Measurements from ENCODE around the gene PHF2. TPM values are rescaled to one million over a fixed set of nuclear protein-coding genes. Genes with fewer than 3 reads are reported as not detected.
A peak's percentile ranks its signal among the peaks of the same experiment; 100 is the strongest.

PHF2 gene
- total RNA-seq, 1 experiment from 2014 or later, result 22.2 TPM

DNA sequence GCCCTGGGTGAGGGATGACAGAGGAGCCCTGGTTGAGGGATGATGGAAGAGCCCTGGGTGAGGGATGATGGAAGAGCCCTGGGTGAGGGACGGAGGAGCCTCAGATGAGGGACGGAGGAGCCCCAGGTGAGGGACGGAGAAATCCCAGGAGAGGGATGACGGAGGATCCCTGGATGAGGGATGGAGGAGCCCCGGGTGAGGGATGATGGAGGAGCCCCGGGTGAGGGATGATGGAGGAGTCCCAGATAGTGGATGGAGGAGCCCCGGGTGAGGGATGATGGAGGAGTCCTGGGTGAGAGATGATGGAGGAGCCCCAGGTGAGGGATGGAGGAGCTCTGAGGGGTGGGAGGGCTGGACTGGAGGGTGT lies 10.9 kb downstream of the PHF2 start:
- no peak for DNase-seq (ENCODE audit: low spot score)

DNA sequence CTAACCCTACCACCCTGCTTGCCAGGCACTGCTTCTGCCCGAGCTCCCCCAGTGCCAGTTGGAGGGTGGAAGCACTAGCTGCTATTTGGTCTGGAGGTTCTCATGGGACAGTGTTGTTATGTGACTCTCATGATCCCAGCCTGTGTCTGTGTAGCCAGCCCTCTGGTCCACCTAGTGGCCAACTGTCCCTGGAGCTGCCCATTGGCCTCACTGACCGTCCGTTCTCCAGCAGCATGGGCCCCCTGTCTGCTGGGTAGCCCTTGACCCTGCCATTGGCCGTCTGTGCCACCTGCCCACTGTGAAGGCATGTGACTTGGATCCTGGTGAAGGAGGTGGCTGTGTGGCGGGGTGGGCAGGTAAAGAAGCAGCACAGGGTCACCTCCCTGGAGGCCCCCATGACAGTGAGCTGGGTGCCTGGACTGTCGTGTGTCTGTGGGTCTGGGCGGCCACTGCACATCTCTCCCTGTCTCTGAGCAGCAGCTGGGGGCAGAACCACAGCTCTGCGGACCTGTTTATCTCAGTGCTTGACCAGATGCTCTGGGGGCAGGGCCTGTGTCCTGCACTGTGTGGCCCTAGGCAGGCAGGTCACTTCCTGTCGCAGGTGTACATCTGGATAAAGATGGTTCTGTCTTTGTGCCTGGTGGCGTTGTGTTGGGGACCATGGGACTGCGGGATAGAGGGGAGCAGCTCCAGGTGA lies 11.4 kb downstream of the PHF2 start:
- DNase-seq (ENCODE audit: low spot score), result no peak

DNA sequence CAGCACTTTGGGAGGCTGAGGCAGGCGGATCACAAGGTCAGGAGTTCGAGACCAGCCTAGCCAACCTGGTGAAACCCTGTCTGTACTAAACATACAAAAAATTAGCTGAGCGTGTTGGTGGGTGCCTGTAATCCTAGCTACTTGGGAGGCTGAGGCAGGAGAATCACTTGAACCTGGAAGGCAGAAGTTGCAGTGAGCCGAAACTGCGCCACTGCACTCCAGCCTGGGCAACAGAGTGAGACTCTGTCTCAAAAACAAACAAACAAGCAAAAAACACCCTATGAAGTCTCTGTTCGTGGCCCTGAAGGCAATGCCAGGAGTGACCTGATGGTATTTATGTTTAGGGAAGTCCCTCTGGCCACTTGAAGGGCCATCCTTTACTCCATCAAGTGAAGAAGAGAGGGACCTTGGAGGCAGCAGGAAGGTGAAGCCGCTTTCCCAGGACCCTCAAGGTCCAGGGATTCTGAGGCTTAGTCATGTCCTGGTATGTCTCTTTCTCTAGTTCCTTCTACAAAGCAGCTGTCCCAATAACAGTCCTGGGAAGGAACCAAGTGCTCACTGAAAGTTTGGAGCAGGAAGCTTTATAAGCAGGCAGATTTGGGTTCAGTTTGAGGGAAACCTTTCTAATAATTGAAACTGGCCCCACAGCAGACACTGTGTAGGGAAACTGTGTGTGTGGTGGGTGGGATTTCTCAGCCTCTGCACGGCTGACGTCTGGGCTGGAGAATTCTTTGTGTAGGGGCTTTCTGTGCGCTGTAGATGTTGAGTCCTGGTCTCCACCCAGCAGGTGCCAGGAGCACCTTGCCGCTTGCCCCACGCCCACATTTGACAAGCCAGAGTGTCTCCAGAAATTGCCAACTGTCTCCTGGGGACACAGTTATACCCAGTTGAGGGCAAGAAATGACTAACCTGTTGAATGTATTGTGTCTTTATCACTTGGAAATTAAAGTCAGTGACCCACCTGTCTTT lies 12.5 kb downstream of the PHF2 start:
- no peak for DNase-seq (ENCODE audit: low spot score)

DNA sequence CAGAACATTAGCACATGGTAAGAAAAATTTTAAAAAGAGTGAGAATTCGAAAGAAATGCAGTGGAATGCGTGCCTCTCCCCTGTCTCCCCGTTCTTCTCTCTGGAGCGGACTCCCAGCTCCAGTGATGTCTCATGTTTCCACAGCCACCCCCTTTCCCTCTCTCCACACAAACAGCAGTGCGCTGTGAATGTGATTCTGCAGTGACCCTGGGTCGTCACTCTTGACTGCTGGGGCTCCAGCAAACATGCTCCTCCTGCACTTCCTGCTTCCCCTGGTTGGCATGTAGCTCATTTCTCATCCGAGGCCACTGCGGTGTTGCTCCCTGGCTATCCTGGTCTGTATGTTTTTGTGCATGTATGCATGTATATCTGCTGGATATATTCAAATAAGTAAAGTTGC lies 13.3 kb downstream of the PHF2 start:
- DNase-seq (ENCODE audit: low spot score), result no peak

DNA sequence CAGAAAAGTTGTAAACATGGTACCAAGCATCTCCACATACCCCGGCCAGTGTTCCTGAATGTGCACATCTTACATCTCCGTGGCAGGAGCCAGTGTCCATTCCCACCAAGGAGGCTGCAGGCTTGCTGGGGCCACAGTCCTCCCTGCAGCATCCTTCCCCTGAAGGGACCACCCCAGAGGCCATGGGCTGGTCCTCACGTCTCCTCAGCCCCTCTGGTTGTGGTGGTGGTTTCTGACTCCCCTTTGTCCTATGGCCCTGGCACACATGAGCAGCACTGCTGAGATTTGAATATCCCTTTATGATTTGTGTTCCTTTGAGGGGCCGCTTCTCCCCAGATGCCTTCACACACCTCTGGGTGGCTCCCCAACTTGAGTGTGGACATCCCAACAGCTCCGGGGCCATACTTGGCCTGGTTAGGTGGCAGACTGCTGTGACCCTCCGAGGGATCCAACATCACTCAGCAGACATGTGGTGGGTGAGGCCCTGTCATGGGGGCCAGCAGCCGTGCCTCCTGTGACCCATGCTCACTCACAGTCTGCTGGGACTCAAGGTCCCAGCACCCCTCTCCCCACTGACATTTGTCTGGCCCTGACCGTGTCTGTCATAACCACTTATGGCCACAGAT lies 14.3 kb downstream of the PHF2 start:
- DNase-seq (ENCODE audit: low spot score), result no peak

DNA sequence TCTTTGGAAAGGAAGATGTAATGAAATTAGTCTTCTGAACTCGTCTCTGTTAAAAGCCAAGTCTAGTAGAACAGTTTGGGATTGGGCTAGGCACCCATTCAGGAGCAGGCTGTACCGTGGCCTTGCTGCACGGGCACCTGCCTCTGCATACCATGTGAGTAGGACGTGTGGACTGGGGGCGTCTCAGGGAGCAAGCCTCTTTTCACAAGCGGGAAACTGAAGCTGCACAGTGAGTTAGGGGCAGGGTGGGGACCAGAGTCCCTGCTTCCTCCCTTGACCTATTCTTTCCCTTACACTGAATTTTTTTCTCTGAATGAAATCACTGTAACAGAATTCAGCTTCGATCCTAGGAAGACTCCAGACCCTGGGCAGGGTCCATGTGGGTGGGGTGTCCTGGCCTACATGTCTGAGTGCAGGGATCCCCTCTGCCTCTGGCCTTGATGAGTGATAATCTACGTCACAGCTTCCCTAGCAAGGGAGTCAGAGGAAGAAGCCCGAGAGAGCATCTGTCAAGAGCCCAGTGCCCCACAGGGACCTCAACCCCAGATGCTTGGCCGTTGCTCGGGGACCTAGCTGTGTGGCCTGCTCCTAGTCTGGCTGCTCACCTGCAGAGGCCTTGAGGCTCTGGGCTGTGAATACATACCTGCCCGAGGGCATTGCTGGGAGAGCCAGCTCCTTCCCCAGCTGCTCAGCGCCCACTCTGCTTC lies 15.1 kb downstream of the PHF2 start:
- no peak for DNase-seq (ENCODE audit: low spot score)

DNA sequence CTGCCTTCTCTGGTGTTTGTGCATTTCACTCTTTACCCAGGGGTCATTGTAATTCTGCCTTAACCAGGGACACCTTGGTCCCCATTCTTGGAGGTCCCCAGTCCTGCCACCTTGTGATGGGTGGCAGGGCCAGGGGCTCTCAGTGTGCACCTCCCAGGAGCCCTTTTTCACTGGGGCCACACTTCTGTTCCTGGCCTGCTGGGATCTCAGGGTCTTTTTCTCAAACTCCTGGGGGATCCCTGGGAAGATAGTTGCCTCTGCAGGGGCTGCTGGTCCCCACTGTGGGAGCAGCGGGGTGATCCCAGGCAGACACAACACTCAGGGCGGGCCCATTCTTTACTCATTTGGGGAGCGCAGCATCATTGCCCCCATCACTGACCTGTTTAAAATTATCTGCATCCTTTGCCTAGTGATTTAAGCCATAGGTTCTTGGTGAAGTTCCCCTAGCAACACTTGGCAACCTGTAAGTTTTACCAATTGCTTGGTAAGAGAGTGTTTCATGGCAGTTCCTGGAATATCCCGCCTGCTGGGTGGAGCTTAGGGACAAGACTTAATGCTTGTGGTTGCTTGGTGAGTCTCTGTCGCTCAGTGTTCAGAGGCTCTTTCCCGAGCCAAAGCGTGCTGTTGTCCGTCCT lies 15.7 kb downstream of the PHF2 start:
- no peak for DNase-seq (ENCODE audit: low spot score)

DNA sequence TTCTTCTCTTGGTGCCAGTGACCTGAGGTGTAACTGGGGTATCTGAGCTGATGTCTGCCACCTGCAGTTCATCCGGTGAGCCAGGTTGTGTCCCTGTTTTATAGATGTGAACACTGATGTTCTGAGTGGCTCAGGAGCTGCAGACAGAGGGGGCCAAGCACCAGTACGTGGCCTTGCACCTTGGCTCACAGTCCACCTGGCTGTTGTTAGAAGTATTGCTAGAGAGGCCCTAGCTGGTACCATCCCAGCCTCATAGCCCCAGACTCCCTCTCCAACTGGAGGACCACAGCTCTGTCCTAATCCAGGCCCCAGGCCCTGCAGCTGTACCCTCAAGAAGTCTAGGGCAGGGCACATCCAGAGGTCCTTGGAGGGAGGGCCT lies 16.2 kb downstream of the PHF2 start:
- no peak for DNase-seq (ENCODE audit: low spot score)

DNA sequence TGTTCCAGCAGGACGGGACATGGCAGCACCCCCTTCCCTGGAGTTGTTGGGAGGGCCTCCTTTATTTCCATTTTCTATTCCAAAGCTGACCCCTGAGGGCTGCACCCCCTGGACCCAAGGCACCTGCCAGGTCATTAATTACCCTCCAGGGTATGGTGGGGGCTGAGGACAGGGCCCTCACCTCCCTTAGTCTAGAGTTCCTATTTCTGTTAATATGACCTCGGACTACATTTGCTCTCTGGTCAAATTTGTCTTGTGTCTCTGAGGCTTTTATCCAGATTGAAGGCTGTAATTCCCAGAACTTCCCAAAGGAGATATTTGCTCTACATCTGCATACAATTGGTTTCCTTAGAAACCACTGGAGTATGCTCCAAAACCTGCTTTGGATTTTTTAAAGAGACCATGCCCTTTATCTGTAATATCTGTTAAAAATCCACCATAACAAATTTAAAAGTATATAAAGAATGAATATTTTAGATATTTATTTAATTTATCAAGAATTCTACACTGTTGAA lies 16.8 kb downstream of the PHF2 start:
- DNase-seq (ENCODE audit: low spot score), result no peak

DNA sequence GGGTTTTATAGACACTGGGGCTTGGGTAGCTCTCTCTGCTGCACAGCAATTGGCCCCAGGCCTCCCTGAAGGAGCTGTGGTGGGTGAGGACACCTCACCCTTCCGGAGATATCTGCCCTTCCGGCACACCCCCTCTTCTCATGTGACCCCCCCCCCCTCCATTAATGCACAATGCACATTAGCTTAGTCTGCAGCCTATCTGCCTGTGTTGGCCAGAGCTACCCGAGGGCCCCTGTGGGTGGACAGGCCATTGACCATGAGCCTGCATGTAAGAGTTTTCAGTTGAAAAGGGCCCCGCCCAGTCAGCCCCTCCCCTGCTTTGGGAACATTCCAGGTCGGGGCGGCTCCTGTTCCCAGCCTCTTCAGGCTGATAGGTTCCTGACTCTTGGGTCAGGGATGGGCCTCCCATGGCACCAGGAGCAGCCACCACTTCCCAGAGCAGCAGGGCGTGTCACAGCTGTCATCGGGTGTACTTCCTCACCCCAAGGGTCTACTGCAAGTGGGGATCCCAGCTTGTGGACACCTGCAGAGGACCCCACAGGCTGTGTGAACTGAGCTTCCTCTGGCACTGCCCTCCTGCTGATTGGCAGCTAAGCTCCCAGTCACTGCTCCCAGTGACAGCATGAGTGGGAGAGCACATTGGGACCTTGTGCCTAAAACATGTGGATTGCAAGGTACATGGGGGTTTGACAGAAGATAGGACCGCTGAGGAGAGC lies 17.8 kb downstream of the PHF2 start:
- DNase-seq (ENCODE audit: low spot score), result peak; percentile 11

DNA sequence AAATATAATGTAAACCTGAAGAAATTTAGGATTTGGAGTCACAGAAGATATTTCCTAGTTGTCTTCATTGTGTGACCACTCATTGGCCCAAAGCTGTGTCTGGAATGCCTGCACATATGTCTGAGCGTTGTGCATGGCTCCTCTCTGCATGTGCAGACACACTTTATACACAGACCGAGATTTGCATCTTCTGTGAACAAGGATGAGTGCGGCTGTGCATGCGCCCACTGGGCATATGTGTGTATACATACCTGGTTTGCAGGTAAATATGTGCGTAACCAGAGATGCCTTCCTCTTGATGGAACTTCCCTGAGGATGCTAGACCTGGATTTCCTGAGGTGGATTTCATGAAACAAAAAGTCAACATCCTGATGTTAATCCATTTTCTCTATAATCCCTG lies 19.1 kb downstream of the PHF2 start:
- DNase-seq (ENCODE audit: low spot score), result no peak

DNA sequence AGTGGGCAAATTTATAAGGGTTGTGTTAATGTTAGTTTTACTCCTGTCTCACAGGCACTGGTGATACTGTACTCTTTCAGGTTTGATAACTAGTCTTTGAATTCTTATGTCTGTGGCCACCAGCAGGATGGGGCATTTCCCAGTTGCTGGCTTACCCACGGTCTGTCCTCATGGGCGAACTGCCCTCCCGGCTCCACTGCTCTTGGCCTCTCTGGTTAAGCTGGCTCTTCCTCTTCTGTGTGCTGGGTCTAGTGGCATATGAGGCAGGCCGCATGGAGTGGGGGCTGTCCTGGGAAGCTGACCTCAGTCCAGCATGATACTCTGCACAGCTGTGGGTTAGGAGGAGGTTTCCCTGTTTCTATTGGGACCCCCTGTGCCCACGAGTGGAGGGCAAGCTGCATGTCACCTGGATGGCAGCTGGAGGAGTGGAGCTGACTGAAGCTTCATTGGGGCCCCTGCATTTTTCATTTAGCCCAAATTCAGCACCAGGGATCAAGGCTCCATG lies 19.5 kb downstream of the PHF2 start:
- no peak for DNase-seq (ENCODE audit: low spot score)

DNA sequence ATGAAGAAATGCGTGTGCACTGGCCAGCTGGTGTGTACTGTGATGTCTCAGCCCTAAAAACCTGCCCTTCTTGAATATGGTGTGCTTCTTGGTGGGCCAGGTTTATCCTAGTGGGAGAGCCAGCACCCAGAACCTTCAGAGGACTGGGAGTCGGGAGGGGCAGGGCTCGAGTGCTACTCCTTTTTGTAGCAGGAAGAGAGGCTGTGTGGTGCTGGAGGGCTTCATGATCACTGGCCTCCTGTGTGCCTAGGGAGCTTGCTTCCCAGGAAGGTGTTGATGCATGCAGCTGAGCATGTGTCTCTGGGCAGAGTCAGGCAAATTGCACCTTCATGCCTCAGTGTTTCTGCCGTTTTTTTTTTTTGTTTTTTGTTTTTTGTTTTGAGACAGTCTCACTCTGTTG lies 20.0 kb downstream of the PHF2 start:
- no peak for DNase-seq (ENCODE audit: low spot score)

DNA sequence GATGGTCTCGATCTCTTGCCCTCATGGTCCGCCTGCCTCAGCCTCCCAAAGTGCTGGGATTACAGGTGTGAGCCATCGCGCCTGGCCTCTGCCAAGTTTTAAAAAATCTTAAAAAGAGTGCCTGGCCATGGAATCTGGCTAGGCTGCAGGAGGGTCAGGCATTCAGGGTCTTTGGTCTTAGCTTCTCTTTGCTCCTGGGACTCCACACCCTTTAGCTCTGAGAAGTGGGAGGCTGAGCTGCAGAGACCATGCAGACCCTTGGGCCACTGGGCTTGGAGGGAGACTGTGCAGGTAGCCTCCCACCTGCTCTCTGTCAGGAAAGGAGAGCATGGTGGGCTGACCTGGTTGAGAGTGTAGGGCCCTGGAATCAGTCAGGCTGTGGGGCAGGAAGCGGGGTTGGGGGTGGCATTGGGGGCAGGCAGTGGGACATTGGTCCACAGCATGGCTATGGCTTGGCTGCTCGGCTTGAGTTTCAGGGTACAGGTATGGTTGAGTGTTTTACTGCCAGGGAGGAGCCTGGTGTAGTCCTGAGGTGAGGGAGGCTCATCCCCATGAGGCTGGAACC lies 20.8 kb downstream of the PHF2 start:
- no peak for DNase-seq (ENCODE audit: low spot score)

DNA sequence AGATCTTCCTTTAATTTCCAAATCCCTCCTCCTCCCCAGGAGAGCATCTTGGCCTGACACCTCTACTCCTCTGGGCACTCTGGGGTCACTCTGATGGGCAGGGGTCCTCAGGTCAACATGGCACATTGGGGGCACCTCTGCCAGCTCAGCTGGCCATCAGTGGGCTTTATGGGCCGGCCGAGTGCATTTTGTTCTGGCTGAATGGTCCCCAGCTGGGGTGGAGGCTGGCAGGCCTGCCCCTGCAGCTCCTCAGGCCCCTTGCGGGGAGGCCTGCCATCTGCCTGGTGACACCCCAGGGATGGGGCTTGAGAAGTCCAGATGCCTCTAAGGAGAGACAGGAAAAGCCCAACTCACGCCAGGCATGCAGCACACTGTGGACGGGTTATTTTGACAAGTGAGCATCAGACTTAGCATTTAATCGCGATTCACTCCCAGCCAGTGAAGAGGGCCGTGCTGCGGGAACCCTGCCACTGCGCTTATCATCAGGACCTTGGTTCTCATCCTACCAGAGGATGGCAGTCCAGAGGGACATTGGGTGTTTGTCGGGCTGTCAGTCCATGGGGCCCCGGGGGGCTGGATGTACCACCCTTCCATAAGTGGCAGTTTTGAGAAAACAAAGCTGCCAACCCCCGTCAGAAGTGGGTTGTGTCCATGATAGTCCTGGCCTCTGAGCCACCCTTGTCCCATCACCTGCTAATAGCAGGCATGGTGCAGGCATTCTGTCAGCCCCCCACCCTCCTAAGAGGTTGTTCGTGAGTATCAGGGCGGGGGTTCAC lies 21.7 kb downstream of the PHF2 start:
- no peak for DNase-seq (ENCODE audit: low spot score)

DNA sequence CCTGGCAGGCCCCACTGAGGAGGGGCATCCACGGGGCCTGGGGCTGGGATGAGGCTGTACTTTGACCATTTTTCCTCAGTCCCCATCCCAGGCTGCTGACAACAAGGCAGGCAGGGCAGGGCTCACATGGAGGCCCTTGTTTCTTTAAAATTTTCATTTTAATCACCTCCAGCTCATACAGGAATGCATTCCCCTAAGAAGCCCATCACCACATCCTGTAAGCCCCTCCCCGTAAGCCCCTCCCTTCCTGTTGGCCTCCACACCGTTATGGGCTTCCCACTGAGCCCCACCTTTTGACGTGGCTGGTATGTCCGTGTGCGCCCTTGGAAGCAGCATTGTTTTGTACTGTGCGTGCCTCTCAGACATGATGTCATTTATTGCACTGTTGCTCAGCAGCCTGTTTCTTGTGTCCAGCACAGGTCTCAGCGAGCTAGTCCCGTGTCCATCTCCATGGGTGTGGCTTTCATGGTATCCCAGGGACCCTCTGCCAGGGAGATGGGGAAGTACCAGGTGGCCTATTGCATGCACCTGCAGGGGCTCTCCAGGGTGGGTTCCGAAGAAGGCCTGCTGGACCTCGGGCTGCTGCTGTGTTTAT lies 22.4 kb downstream of the PHF2 start:
- peak; percentile 37 for DNase-seq (ENCODE audit: low spot score)

DNA sequence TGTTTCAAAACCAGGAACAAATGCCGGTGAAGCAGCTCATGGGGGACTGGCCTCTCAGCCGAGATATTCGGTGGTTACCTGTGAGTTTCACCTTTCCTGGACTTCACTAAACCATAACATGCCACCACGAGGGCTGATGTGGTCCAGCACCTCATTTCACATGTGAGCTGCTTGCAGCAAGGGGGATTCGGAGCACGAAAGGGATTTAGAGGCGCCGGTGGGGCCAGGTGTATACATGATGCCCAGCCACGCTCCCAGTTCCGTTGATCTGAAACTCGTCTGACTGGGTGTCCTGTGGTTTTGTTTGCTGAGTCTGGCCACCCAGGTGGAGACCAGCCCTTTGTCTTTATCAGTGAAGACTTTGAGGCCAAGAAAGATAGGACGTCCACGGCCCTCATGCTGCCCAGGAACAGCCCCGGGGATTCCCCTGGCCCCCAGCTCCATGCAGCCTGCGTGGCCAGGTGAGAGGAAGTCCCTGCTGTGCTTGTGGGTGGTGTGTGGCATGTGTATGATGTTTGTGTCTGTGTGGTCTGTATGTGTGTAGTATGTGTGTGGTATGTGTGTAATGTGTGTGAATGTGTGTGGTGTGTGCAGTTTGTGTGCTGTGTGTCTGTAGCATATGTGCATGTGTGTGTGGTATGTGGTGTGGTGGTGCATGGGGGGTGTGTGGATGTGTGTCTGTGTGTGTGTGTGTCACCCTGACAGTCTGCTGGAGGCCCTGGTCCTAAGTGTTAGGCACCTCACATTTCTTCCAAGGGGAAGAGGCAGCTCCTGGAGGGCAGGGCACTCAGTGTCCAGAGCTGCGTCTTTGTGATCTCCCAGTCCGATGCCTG lies 23.4 kb downstream of the PHF2 start:
- DNase-seq (ENCODE audit: low spot score), result no peak

DNA sequence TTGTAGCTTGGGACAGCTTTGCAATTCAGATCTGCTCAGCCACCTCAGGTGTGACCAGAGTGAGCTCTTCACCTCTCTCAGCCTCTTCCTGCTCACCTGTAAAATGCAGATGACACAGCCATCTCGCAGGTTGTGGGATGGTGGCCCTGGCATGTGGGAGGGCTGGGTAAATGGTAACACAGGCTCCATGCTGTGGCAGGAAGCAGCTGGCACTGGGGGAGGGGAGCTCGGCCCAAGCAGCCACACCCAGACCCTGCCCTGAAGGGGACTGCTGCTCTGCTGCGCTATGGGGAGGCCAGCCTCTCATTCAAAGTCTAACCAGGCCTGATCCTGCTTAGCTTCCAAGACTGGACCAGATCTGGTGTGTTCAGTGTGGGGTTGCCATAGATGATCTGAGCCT lies 24.1 kb downstream of the PHF2 start:
- no peak for DNase-seq (ENCODE audit: low spot score)
